Breast epithelium (tissue), 4 donors: ENCODE data around the gene FAM3D. TPM values are rescaled to one million over a fixed set of nuclear protein-coding genes. Genes with fewer than 3 reads are reported as not detected.

ENCODE experiments used
- DNase-seq, 2 donors: peaks; one replicate each; pipeline ENCODE4 v3.0.0-alpha.2; 2019; ENCODE audit warnings: low spot score in 2 of 2
- H3K27ac ChIP-seq, 2 donors: fragments of 200-600 bp; sonication (generic) in 1 of 2; one replicate each; pipeline ENCODE4 v1.5.1; 2016 to 2019; ENCODE audit warnings: mild to moderate bottlenecking in 1 of 2
- H3K27me3 ChIP-seq, 2 donors: fragments of 200-600 bp; sonication (generic) in 1 of 2; one replicate each; pipeline versions ENCODE4 v1.5.1 to v1.6.0; 2017 to 2019; ENCODE audit warnings: control low read depth in 1 of 2, mild to moderate bottlenecking in 1 of 2
- H3K36me3 ChIP-seq: fragments of 200-600 bp; one replicate; pipeline ENCODE4 v1.5.1; 2019
- H3K4me1 ChIP-seq, 2 donors: fragments of 200-600 bp; sonication (generic); one replicate each; pipeline ENCODE4 v1.5.1; 2016 to 2019; ENCODE audit warnings: control low read depth in 1 of 2
- H3K4me3 ChIP-seq, 3 donors: fragments of 200-600 bp; sonication (generic); 1 replicate in 2 of 3; 2 replicates in 1 of 3; pipeline ENCODE4 v1.5.1; 2016 to 2019; ENCODE audit warnings: mild to moderate bottlenecking in 3 of 3, moderate library complexity in 2 of 3
- H3K9me3 ChIP-seq, 2 donors: fragments of 200-600 bp; sonication (generic) in 1 of 2; one replicate each; pipeline ENCODE4 v1.5.1; 2016 to 2019; ENCODE audit warnings: control low read depth in 1 of 2
- CTCF ChIP-seq, 3 donors: fragments of 450-650 bp; IDR thresholded peaks; one replicate each; pipeline ENCODE4 v1.5.1; 2016 to 2017; ENCODE audit warnings: antibody characterized with exemption in 3 of 3, mild to moderate bottlenecking in 3 of 3, moderate library complexity in 3 of 3
- POLR2A ChIP-seq: fragments of 450-650 bp; IDR thresholded peaks from one replicate; pipeline ENCODE4 v1.6.1; 2016; ENCODE audit warnings: antibody characterized with exemption, mild to moderate bottlenecking, moderate library complexity
- POLR2AphosphoS5 ChIP-seq, 3 donors: sonication (generic); formaldehyde crosslinking; IDR thresholded peaks; one replicate each; pipeline ENCODE4 v1.6.1; 2017; ENCODE audit warnings: antibody characterized with exemption in 3 of 3
- intact Hi-C: fragments of 100-400 bp; cut with DNase I; formaldehyde crosslinking; loops from one replicate; pipeline ENCODE4 v1.15.1; 2023; ENCODE audit warnings: low total_unique reads
- total RNA-seq, 3 donors: library from RNA; depleted of rRNA; stranded (reverse); fragments of >200 nt; gene quantifications; one replicate each; pipeline ENCODE4 v1.1.0, GENCODE V29; 2016

Gene FAM3D
- total RNA-seq, 3 donors from 2014 or later: 4.3 to 17.6 TPM; not detected in 1

- no peak for TF ChIP-seq CTCF (IDR thresholded peaks at IDR 0.05)
- no peak for TF ChIP-seq POLR2AphosphoS5 (IDR thresholded peaks at IDR 0.05)
- no peak for TF ChIP-seq POLR2A
- H3K4me3 ChIP-seq: no peak overlapping the region
- no peaks in the 10 kb centered on the region for H3K9me3 ChIP-seq
- intact Hi-C loops: loop anchor here (5.0 kb wide), 1 partner anchor 1204 kb away; no protein-coding TSS in a partner anchor
- no peak overlapping the region for H3K27ac ChIP-seq
- H3K27me3 ChIP-seq: no peaks in the 10 kb centered on the region
- no peaks in the 10 kb centered on the region for H3K36me3 ChIP-seq
- no peak for DNase-seq
- peaks cover 0 to 4% of the 10 kb centered on the region in 2 donors for H3K4me1 ChIP-seq
Observed at GRCh38 chr3:58622892-58623291, 43.7 kb downstream of the FAM3D start.

GRCh38 chr3:58622436-58622835 is 44.1 kb downstream of the FAM3D start:
- H3K4me1 ChIP-seq: peaks cover 0 to 3% of the 10 kb centered on the region in 2 donors
- no peaks in the 10 kb centered on the region for H3K9me3 ChIP-seq
- no peaks in the 10 kb centered on the region for H3K27me3 ChIP-seq
- DNase-seq: no peak
- no peaks in the 10 kb centered on the region for H3K36me3 ChIP-seq
- no peak for TF ChIP-seq CTCF (IDR thresholded peaks at IDR 0.05)
- no peak for TF ChIP-seq POLR2AphosphoS5 (IDR thresholded peaks at IDR 0.05)
- TF ChIP-seq POLR2A: no peak
- H3K4me3 ChIP-seq: no peak overlapping the region
- intact Hi-C loops: loop anchor here (5.0 kb wide), 1 partner anchor 1205 kb away; no protein-coding TSS in a partner anchor
- no peak overlapping the region for H3K27ac ChIP-seq

GRCh38 chr3:58621086-58621830 is 45.3 kb downstream of the FAM3D start:
- Histone ChIP-seq H3K36me3 (no peaks in the 10 kb centered on the region), H3K9me3 (no peaks in the 10 kb centered on the region), H3K27me3 (no peaks in the 10 kb centered on the region), H3K27ac (no peak overlapping the region), H3K4me1 (no peaks in the 10 kb centered on the region), H3K4me3 (no peak overlapping the region)
- no peak for DNase-seq
- intact Hi-C loops: loop anchor here (5.0 kb wide), 1 partner anchor 1206 kb away; no protein-coding TSS in a partner anchor
- TF ChIP-seq CTCF (IDR thresholded peaks at IDR 0.05) (no peak), POLR2A (no peak), POLR2AphosphoS5 (IDR thresholded peaks at IDR 0.05) (no peak)

- Histone ChIP-seq H3K4me1 (no peaks in the 10 kb centered on the region), H3K27ac (peak overlapping the region in 1 of 2 donors; percentile 83), H3K4me3 (no peak overlapping the region), H3K9me3 (no peaks in the 10 kb centered on the region), H3K36me3 (no peaks in the 10 kb centered on the region), H3K27me3 (no peaks in the 10 kb centered on the region)
- TF ChIP-seq POLR2AphosphoS5 (IDR thresholded peaks at IDR 0.05): no peak
- no peak for DNase-seq
- intact Hi-C loops: loop anchor here (5.0 kb wide), 1 partner anchor 1207 kb away; no protein-coding TSS in a partner anchor
Observed at GRCh38 chr3:58620421-58620820, 46.2 kb downstream of the FAM3D start.

- H3K27me3 ChIP-seq: no peaks in the 10 kb centered on the region
- peak overlapping the region in 1 of 3 donors; percentile 28 for H3K4me3 ChIP-seq
- intact Hi-C loops: loop anchor here (5.0 kb wide), 1 partner anchor 50 kb away; no protein-coding TSS in a partner anchor
- no peak for TF ChIP-seq POLR2A
- TF ChIP-seq POLR2AphosphoS5 (IDR thresholded peaks at IDR 0.05): peak in 1 of 3 donors; percentile 48
- no peak for TF ChIP-seq CTCF (IDR thresholded peaks at IDR 0.05)
- no peaks in the 10 kb centered on the region for H3K4me1 ChIP-seq
- no peaks in the 10 kb centered on the region for H3K36me3 ChIP-seq
- H3K27ac ChIP-seq: peak overlapping the region; percentile 83 to 88
- peak; percentile 59 to 81 for DNase-seq
- no peaks in the 10 kb centered on the region for H3K9me3 ChIP-seq
Observed at GRCh38 chr3:58617338-58617761, 49.2 kb downstream of the FAM3D start.
